ENCODE data around the gene ARHGAP23.
"Not testable (repeated sequence)": the region's sequence is repeated elsewhere in the genome, so short reads cannot be mapped to it uniquely, and the experiment has no call there.

ARHGAP23 gene

GRCh38 chr17:38484242-38485145 lies 56.2 kb downstream of the ARHGAP23 start:
- peak; percentile 87 for ATAC-seq (ENCODE audit: low read depth)
- H3K27me3 ChIP-seq (ENCODE audit: insufficient read depth, poor library complexity, severe bottlenecking); H3K9me3 ChIP-seq (ENCODE audit: severe bottlenecking); H3K27ac ChIP-seq (ENCODE audit: poor library complexity, severe bottlenecking); H3K4me1 ChIP-seq (ENCODE audit: insufficient read depth, poor library complexity, severe bottlenecking); DNase-seq (ENCODE audit: low spot score); H3K4me3 ChIP-seq (ENCODE audit: severe bottlenecking): not testable (repeated sequence)
- peaks cover 66% of the 10 kb centered on the region for H3K36me3 ChIP-seq (ENCODE audit: low read depth)
- peak; percentile 72 for TF ChIP-seq CTCF (IDR thresholded peaks at IDR 0.05; ENCODE audit: poor library complexity, severe bottlenecking)

GRCh38 chr17:38485146-38485468 lies 56.8 kb downstream of the ARHGAP23 start:
- Histone ChIP-seq H3K4me1 (ENCODE audit: insufficient read depth, poor library complexity, severe bottlenecking) (no peaks in the 10 kb centered on the region), H3K27me3 (ENCODE audit: insufficient read depth, poor library complexity, severe bottlenecking) (no peaks in the 10 kb centered on the region), H3K36me3 (ENCODE audit: low read depth) (peaks cover 67% of the 10 kb centered on the region), H3K27ac (ENCODE audit: poor library complexity, severe bottlenecking) (no peak overlapping the region), H3K4me3 (ENCODE audit: severe bottlenecking) (no peak overlapping the region), H3K9me3 (ENCODE audit: severe bottlenecking) (no peaks in the 10 kb centered on the region)
- ATAC-seq (ENCODE audit: low read depth) (no peak), DNase-seq (ENCODE audit: low spot score) (no peak)
- TF ChIP-seq CTCF (IDR thresholded peaks at IDR 0.05; ENCODE audit: poor library complexity, severe bottlenecking): peak; percentile 41

GRCh38 chr17:38485681-38486298 lies 57.5 kb downstream of the ARHGAP23 start:
- not testable (repeated sequence) for H3K4me1 ChIP-seq (ENCODE audit: insufficient read depth, poor library complexity, severe bottlenecking); H3K4me3 ChIP-seq (ENCODE audit: severe bottlenecking); H3K27ac ChIP-seq (ENCODE audit: poor library complexity, severe bottlenecking); H3K9me3 ChIP-seq (ENCODE audit: severe bottlenecking); DNase-seq (ENCODE audit: low spot score); H3K27me3 ChIP-seq (ENCODE audit: insufficient read depth, poor library complexity, severe bottlenecking); ATAC-seq (ENCODE audit: low read depth)
- H3K36me3 ChIP-seq (ENCODE audit: low read depth): peaks cover 66% of the 10 kb centered on the region

GRCh38 chr17:38489774-38490173 lies 61.5 kb downstream of the ARHGAP23 start:
- not testable (repeated sequence) for DNase-seq (ENCODE audit: low spot score); H3K27me3 ChIP-seq (ENCODE audit: insufficient read depth, poor library complexity, severe bottlenecking); H3K4me3 ChIP-seq (ENCODE audit: severe bottlenecking); H3K9me3 ChIP-seq (ENCODE audit: severe bottlenecking); H3K4me1 ChIP-seq (ENCODE audit: insufficient read depth, poor library complexity, severe bottlenecking); H3K27ac ChIP-seq (ENCODE audit: poor library complexity, severe bottlenecking); ATAC-seq (ENCODE audit: low read depth)
- peaks cover 67% of the 10 kb centered on the region for H3K36me3 ChIP-seq (ENCODE audit: low read depth)

- ATAC-seq (ENCODE audit: low read depth); H3K27me3 ChIP-seq (ENCODE audit: insufficient read depth, poor library complexity, severe bottlenecking); H3K27ac ChIP-seq (ENCODE audit: poor library complexity, severe bottlenecking); H3K9me3 ChIP-seq (ENCODE audit: severe bottlenecking); DNase-seq (ENCODE audit: low spot score); H3K4me1 ChIP-seq (ENCODE audit: insufficient read depth, poor library complexity, severe bottlenecking); H3K4me3 ChIP-seq (ENCODE audit: severe bottlenecking): not testable (repeated sequence)
- H3K36me3 ChIP-seq (ENCODE audit: low read depth): peaks cover 71% of the 10 kb centered on the region
These were observed 63.2 kb downstream of the ARHGAP23 start for GRCh38 chr17:38491346-38492066.
